Esophagus mucosa (tissue), 1 donor: Measurements from ENCODE around the gene KIRREL3. TPM values are rescaled to one million over a fixed set of nuclear protein-coding genes. Genes with fewer than 3 reads are reported as not detected.

ENCODE experiments used
- ATAC-seq: fragments of 200-7000 bp; cut with Tn5 transposase; one replicate; pipeline ENCODE4 v1.9.1; 2020
- total RNA-seq: library from RNA; stranded (reverse); gene quantifications from one replicate; pipeline ENCODE4 v1.2.4, GENCODE V29; 2023
- donor health status: DM: yes; HTN: yes; CAD: no.

The KIRREL3 gene
- total RNA-seq, 1 donor from 2014 or later = 0.36 TPM

DNA sequence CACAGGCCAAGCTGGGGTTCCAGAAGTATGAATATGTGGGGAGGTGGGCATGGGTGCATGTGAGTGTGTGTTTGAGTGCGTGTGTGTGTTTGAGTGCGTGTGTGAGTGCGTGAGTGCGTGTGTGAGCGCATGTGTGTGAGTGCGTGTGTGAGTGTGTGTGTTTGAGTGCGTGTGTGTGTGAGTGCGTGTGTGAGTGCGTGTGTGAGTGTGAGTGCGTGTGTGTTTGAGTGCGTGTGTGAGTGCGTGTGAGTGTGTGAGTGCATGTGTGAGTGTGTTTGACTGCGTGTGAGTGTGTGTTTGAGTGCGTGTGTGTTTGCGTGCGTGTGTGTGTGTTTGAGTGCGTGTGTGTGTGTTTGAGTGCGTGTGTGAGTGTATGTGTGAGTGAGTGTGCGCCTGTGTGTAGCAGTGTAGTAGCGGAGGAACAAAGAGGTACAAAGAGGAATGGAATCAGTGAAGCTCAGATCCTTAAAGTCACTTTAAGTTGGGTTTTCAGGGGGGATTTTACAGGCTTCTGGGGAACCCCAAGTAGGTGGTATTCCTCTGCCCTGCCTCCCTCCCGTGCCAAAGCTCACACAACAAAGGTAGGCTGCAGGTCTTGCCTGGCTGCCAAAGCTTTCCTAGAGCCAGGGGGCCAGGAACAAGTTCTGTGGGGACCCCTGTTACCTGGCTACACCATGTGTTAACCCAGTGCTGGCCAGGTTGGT is 137.1 kb downstream of the KIRREL3 start:
- ATAC-seq = no peak

DNA sequence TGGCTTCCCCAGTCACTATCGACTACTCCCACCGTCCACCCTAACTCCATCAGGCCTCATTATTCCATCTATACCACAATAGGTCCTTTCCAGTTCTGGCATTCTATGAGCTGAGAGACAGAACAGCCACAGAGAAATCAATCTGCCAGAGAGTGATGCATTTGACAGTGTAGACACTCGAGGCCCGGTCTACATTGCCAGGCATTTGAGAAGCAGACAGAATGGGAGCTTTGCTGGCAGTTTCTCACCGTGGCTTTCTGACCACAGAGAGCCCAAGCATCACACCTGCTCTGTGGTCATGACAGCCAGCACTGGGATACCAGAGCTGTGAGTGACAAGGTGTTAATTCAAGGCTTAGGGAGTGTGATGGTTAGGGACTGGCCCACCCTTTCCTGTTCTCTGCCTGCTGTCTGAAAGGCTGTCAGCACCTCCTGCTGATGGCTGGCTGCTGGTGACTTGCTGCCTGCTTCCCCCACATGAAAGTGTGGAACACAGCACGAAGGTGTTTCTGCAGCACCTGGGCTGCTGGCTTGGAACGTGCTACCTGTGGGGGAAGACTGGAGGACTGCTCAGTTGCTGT is 137.8 kb downstream of the KIRREL3 start:
- no peak for ATAC-seq

- no peak for ATAC-seq
Measured at GRCh38 chr11:126861796-126862459, 138.6 kb downstream of the KIRREL3 start.

DNA sequence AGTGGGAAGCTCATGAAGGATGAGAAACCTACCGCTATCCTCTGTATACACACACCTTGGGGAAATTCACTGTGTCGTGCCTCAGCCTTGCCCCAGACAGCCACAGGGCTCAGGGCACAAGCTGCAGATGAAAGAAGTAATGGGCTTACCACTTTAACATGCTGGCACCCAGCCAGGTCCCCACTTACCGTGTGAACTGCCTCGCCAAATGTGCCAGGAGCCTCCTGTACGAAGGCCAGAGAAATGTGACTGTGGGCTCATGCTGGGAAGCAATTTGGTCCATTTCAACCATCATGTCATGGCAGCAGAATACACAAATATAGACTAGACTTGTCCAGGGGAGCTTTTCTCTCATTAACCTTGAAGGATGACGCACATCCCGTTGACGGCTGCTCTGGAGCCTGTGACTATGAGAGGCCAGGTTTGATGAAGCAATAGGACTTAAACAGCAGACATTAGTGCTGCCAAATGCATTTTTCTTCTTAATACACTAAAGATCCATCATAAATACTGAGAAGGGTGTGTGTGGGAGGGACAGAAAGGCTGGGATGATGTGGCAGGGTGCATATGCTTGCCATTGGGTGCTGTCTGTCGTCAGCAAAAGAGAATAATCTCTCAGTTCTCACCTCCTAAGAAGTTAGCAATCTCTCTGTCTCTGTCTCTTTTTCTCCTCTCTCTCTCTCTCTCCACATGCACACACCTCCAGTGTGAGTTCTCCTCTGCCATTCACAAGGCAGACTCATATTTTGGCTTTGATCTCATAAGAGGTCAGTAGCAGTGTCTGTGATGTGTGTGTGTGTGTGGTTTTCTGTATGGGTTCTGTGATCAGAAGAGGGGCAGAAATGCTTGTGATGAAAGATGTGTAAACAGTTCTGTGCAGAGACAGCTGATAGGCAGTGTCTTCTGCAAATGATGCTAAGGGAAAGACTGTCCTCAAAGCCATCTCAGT is 142.4 kb downstream of the KIRREL3 start:
- ATAC-seq = no peak

- ATAC-seq = no peak
Measured at GRCh38 chr11:126855536-126855935, 145.0 kb downstream of the KIRREL3 start.

DNA sequence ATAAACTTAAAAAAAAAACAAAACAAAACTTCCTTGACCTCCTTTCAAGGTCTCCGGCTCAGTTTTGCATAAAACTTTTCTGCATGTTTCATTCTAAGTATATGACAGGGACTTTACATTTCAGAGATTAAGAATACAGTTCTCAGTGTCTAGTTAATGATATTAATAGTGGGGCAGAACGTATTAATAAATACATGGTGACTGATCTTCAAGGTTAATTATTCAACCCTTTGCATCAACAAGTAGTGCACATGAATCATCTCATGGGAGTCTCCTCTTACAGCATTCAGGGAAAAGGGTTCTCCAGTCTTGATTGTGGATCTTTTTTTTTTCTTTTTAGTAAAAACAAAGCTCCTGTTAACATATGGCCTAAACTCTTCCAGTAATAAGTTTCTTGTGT is 146.8 kb downstream of the KIRREL3 start:
- no peak for ATAC-seq

DNA sequence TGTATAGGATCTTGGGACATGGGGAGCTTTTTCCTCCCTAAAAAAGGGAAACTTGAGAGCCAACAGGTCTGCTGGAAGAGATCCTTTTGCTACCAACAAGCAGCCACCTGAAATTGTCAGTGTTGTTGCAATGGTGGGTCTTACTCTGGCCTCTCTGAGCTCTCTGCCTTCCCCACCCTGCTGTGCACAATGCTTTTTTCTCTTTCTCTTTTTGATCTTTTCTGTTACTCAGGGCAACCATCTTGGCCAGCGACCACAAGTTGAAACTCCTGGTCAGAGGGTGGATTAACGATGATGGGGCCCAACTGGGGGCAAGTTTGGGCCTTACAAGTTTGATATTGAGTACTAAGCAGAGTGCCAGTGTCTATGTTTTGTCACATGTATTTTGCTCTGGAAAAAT is 155.8 kb downstream of the KIRREL3 start:
- no peak for ATAC-seq

DNA sequence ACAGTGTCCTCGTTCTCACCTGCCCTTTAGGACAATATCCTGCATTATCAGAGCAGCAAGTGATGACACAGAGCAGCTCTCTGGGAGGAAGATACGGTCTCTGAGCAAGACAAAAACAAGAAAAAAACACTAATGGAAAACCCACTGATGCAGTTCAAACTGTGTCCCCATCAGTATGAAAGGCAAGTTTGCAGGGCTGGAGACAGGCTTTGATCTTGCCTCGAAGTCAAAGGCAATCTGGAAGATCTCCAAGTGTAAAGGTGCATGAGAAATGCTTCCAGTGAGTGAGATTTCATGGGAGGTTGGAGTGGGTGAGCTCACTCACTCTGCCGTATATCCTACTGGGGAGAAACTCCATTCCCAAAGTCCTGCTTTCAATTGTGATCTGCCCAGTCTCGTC is 157.5 kb downstream of the KIRREL3 start:
- no peak for ATAC-seq

DNA sequence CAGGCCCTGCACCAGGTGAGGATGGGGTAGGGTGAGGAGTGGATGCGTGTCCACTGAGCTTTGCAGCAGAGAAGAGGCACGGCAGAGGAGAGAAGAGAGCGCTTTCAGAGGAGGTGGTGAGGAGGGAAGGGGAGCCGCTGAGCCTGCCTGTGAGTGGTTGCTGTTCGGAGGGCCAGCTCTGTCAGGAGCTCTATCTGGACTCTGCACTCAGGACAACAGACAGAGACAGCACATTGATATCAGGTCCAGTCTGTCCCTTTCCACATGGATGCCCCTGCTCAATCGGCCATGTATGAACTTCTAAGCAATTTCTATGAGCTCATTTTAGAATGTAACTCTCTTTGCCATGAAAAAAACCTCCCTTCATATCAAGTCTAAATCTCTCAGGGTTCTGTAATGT is 158.6 kb downstream of the KIRREL3 start:
- no peak for ATAC-seq

GRCh38 chr11:126840975-126841374 is 159.6 kb downstream of the KIRREL3 start:
- no peak for ATAC-seq

GRCh38 chr11:126840201-126840886 is 160.2 kb downstream of the KIRREL3 start:
- ATAC-seq = no peak

GRCh38 chr11:126839496-126839895 is 161.1 kb downstream of the KIRREL3 start:
- no peak for ATAC-seq

DNA sequence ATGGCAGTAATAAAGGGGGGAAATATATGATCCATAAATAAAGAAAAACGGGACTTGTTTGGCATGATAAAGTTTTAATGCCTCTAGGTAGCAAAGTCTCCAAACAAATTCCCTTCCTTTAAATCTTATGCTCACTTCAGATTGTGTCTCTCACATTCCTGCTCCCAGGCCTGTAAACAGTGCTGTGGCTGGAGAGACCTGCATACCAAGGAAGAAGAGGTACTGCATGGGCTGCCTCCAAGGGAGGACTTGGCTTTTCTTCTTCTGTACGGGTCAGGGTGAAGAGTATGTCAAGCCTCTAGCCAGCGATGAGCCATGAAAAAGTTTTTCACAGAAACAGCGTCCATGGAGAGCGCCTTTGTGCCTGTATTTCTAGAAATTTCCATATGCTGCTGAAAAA is 161.8 kb downstream of the KIRREL3 start:
- no peak for ATAC-seq

DNA sequence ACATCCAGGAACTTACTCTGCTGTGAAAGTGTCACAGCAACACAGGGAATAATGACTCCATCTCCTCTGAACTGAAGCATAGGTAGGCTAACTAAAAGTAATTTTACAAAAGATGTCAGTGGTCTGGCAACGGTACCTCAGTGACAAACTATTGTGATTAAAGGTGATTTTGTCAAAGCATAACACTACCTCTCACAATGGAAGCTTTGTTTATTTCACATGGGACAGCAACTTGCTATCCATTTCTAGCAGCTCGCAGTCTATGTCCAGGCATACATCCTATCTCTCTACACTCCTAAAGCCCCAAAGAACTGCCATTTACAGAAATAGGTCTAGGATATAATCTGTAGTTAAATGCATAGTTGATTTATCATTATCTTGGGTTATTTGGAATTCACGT is 163.0 kb downstream of the KIRREL3 start:
- ATAC-seq = no peak

DNA sequence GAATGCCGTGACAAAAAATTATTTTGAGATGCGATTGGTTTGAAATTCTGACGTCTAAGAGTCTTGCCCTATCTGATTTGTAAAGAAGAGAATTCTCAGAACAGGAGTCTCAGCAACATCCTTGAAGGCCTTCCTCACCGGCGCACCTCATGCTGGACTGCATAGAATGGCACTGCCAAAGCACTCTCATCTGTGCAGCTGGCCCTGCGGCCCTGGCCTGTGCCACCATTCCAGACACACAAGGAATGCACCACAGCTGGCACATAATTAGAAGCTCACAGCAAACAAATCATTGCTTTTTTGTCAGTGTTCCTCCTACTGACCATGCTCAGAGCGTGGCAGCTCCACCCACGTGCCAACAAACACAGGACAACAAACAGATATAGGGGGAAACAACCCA is 166.0 kb downstream of the KIRREL3 start:
- no peak for ATAC-seq

DNA sequence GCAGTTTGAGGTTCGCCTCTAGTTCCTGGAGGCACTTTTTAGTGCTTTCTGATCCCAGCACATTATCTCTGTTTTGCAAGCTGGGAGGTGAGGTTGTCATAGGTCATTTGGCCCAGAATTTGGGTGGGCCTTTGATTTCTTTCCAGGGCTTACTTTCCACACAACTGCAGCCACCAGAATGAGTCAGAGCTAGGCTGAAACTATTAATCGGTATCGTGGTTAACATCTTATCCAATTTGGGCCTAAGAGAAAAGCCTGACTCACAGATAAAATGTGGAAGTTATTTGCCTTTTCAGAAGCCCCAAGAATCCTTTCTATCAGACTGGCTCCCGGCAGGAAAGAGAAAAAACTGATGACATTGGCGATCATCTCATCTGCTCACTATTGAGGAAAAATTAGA is 166.4 kb downstream of the KIRREL3 start:
- no peak for ATAC-seq

GRCh38 chr11:126833065-126833464 is 167.5 kb downstream of the KIRREL3 start:
- no peak for ATAC-seq

GRCh38 chr11:126832387-126832786 is 168.2 kb downstream of the KIRREL3 start:
- no peak for ATAC-seq

- ATAC-seq = no peak
Measured at GRCh38 chr11:126830216-126830806, 170.3 kb downstream of the KIRREL3 start.

DNA sequence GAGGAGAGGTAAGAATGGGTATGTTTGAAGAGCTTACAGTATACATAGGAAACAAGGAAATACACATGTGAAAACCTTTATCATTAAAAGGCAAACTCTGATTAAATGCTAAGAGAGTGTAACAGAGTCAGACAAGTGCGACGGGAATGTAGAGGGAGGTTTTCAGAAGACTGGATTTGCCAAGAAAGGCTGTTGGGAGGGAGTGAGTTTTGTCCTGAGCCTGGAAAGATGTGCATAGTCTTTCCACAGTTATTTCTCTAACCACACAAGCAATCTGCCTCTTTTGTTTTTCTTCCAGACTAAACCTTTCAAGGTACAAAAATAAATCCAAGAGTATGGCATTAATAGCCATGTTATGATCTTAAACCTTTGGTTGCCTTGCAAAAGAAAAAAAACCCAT is 170.9 kb downstream of the KIRREL3 start:
- no peak for ATAC-seq

GRCh38 chr11:126824035-126824607 is 176.4 kb downstream of the KIRREL3 start:
- ATAC-seq = no peak

DNA sequence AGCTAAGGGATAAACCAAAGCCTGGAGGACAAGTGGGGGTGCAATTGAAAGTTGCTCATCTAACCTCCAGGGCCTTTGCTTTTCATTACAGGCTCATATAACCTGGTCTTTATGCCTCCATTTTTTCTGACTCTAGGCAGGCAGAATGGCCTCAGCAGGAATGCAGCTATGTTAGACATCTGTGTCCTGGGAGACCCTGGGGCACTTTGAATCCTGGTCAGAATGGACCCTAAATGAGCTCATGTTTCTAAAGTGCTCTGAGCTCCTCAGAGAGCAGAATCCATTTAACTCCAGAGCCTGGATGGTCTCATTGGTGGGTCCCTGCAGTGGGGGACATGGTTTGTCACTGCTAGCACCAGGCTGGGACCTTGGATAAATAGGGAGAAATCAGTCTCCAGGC is 177.3 kb downstream of the KIRREL3 start:
- ATAC-seq = no peak
